Subcutaneous abdominal adipose tissue (tissue), 5 donors: ENCODE results near the gene CISH.

Experiments used
- H3K27ac ChIP-seq: one replicate; pipeline ENCODE4 v1.7.0; 2013; ENCODE audit warnings: low read depth, mild to moderate bottlenecking, inconsistent platforms, low read length, moderate library complexity
- H3K27me3 ChIP-seq, 5 donors: one replicate each; pipeline ENCODE4 v1.7.0; 2013; ENCODE audit warnings: low read length in 5 of 5, inconsistent platforms in 1 of 5; ENCODE audit not compliant: control insufficient read depth in 5 of 5, insufficient read depth in 4 of 5
- H3K36me3 ChIP-seq, 5 donors: one replicate each; pipeline ENCODE4 v1.7.0; 2013; ENCODE audit warnings: low read length in 5 of 5; ENCODE audit not compliant: control insufficient read depth in 5 of 5, insufficient read depth in 5 of 5
- H3K4me1 ChIP-seq, 5 donors: one replicate each; pipeline ENCODE4 v1.7.0; 2013; ENCODE audit warnings: low read length in 5 of 5, mild to moderate bottlenecking in 3 of 5, moderate library complexity in 1 of 5; ENCODE audit not compliant: control insufficient read depth in 5 of 5, insufficient read depth in 5 of 5
- H3K4me3 ChIP-seq, 5 donors: one replicate each; pipeline ENCODE4 v1.7.0; 2013; ENCODE audit warnings: low read length in 5 of 5, low read depth in 1 of 5
- H3K9ac ChIP-seq, 5 donors: one replicate each; pipeline ENCODE4 v1.7.0; 2013; ENCODE audit warnings: low read length in 5 of 5, mild to moderate bottlenecking in 4 of 5, moderate library complexity in 3 of 5
- H3K9me3 ChIP-seq, 5 donors: one replicate each; pipeline ENCODE4 v1.7.0; 2013; ENCODE audit warnings: low read length in 5 of 5; ENCODE audit not compliant: control insufficient read depth in 5 of 5
- donor health status: healthy.
- donor health status: healthy.
- donor health status: healthy.
- donor health status: healthy.
- donor health status: healthy.

The CISH gene

DNA sequence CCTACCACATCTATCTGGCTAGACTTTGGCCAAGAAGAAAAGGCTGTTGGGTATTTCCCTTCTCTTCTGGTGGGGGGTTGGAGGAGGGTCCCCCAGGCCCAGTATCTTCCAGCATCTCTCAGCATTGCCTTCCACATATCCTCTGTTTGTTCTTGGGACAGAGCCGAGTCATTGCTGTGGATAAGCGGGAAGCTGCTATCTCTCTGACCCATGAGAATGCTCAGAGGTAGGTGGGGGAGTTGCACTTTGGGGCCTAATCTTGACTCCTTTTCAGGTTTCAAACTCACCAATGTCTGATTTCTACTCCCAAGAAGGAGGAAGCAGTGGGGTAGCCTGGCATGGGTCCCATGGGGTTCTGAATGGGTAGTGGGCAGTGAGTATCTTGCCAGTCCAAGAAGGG is 34.2 kb downstream of the CISH start:
- Histone ChIP-seq H3K9ac (no peak overlapping the region), H3K36me3 (peaks cover 0 to 89% (median 65%) of the 10 kb centered on the region in 5 donors), H3K4me1 (peaks cover under 1 to 28% (median 16%) of the 10 kb centered on the region in 5 donors), H3K9me3 (no peaks in the 10 kb centered on the region), H3K4me3 (no peak overlapping the region), H3K27me3 (no peaks in the 10 kb centered on the region), H3K27ac (no peak overlapping the region)

- Histone ChIP-seq H3K27ac (no peak overlapping the region), H3K4me3 (no peak overlapping the region), H3K4me1 (peaks cover 2 to 18% (median 9%) of the 10 kb centered on the region in 5 donors)
These were observed 36.2 kb downstream of the CISH start for GRCh38 chr3:50575372-50575771.

GRCh38 chr3:50574444-50574831 is 37.1 kb downstream of the CISH start:
- Histone ChIP-seq H3K9me3 (no peaks in the 10 kb centered on the region), H3K4me1 (peaks cover 2 to 27% (median 19%) of the 10 kb centered on the region in 5 donors), H3K4me3 (no peak overlapping the region), H3K27ac (no peak overlapping the region), H3K27me3 (no peaks in the 10 kb centered on the region), H3K36me3 (peaks cover 0 to 70% (median 45%) of the 10 kb centered on the region in 5 donors), H3K9ac (no peak overlapping the region)

More at GRCh38 chr3:50575372-50575771, 36.2 kb downstream of the CISH start:
- Histone ChIP-seq H3K9ac (no peak overlapping the region), H3K27me3 (no peaks in the 10 kb centered on the region), H3K36me3 (peaks cover 0 to 80% (median 54%) of the 10 kb centered on the region in 5 donors), H3K9me3 (no peaks in the 10 kb centered on the region)

DNA sequence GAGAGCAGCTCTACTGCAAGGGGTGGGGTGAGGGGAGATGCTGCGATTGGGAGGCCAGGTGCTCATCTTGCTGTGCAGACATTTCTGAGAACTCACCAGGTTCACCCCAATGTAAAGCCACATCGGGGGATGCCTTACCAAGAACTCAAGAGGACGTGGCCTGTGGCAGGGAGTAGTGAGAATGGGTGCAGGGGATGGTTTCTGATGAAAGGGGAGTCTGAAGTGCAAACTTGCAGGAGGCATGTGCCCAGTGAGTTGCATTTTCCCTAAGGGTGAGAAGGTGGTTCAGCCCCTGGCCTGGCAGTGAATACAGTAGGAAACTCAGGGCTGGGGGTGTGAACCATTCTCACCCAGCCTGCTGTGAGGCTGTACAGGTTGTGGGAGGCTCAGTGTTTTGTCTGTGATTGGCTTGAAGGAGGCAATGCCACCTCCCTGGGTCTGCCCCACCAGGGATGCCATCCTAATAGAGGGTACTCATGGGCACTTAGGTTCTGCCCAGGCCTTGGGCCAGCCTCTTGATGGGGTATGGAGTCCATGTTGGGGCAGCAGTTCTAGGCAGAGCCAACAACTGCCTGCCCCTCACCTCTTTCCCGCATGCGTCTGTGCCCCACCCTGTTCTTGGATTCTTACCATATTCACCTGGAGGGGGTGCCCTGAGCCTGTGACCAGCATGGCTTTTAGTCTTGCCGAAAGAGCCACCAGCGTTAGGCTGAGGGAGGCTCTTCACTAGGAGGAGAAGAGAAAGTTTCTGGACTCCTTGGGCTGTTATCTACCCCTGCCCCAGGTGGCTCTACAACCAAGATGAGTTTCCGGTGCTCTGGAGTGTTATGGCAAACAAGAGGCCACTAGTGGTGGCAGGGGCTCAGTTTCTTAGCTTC is 37.8 kb downstream of the CISH start:
- H3K4me1 ChIP-seq = peaks cover 2 to 28% (median 22%) of the 10 kb centered on the region in 5 donors
- no peak overlapping the region for H3K27ac ChIP-seq
- H3K4me3 ChIP-seq = no peak overlapping the region
- H3K36me3 ChIP-seq = peaks cover 0 to 64% (median 40%) of the 10 kb centered on the region in 5 donors
- no peak overlapping the region for H3K9ac ChIP-seq
- no peaks in the 10 kb centered on the region for H3K9me3 ChIP-seq
- H3K27me3 ChIP-seq = no peaks in the 10 kb centered on the region

- Histone ChIP-seq H3K36me3 (peaks cover 0 to 56% (median 36%) of the 10 kb centered on the region in 5 donors), H3K4me1 (peaks cover 2 to 37% (median 31%) of the 10 kb centered on the region in 5 donors), H3K27ac (no peak overlapping the region), H3K27me3 (no peaks in the 10 kb centered on the region), H3K9me3 (no peaks in the 10 kb centered on the region), H3K4me3 (no peak overlapping the region), H3K9ac (no peak overlapping the region)
These were observed 38.7 kb downstream of the CISH start for GRCh38 chr3:50572801-50573371.

DNA sequence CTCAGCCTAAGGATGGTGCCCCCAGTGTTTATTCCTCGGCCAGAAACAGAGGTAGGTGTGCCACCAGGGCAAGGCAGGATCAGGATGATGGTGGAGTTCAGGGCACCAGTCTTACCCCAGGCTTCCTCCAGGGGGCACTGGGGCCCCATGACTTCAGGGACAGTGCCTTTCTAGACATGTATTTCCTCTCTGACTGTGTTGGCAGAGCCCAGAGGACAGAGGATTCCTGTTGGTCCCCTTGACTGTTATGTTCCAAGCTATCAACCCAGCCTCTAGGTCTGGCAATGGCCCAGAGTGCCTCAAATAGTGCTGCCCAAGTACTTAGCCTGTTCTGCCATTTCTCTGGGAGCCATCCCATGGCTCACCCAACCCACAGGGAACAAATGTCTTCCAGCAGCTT is 39.4 kb downstream of the CISH start:
- H3K4me3 ChIP-seq = no peak overlapping the region
- H3K9ac ChIP-seq = peak overlapping the region in 1 of 5 donors; percentile 54
- peaks cover 0 to 49% (median 28%) of the 10 kb centered on the region in 5 donors for H3K36me3 ChIP-seq
- H3K27me3 ChIP-seq = no peaks in the 10 kb centered on the region
- no peak overlapping the region for H3K27ac ChIP-seq
- peaks cover 2 to 42% (median 37%) of the 10 kb centered on the region in 5 donors for H3K4me1 ChIP-seq
- no peaks in the 10 kb centered on the region for H3K9me3 ChIP-seq

- Histone ChIP-seq H3K9me3 (no peaks in the 10 kb centered on the region), H3K36me3 (peaks cover 0 to 42% (median 22%) of the 10 kb centered on the region in 5 donors), H3K4me1 (peaks cover 6 to 49% (median 43%) of the 10 kb centered on the region in 5 donors), H3K27me3 (no peaks in the 10 kb centered on the region), H3K27ac (no peak overlapping the region), H3K9ac (no peak overlapping the region), H3K4me3 (no peak overlapping the region)
These were observed 40.1 kb downstream of the CISH start for GRCh38 chr3:50571486-50571885.

GRCh38 chr3:50570508-50571279 is 40.9 kb downstream of the CISH start:
- peak overlapping the region in 1 of 5 donors; percentile 90 for H3K4me3 ChIP-seq
- H3K27ac ChIP-seq = no peak overlapping the region
- no peaks in the 10 kb centered on the region for H3K27me3 ChIP-seq
- peaks cover 0 to 34% (median 15%) of the 10 kb centered on the region in 5 donors for H3K36me3 ChIP-seq
- H3K9me3 ChIP-seq = no peaks in the 10 kb centered on the region
- peak overlapping the region; percentile 12 to 80 (median 21) for H3K9ac ChIP-seq
- H3K4me1 ChIP-seq = peaks cover 6 to 51% (median 44%) of the 10 kb centered on the region in 5 donors

DNA sequence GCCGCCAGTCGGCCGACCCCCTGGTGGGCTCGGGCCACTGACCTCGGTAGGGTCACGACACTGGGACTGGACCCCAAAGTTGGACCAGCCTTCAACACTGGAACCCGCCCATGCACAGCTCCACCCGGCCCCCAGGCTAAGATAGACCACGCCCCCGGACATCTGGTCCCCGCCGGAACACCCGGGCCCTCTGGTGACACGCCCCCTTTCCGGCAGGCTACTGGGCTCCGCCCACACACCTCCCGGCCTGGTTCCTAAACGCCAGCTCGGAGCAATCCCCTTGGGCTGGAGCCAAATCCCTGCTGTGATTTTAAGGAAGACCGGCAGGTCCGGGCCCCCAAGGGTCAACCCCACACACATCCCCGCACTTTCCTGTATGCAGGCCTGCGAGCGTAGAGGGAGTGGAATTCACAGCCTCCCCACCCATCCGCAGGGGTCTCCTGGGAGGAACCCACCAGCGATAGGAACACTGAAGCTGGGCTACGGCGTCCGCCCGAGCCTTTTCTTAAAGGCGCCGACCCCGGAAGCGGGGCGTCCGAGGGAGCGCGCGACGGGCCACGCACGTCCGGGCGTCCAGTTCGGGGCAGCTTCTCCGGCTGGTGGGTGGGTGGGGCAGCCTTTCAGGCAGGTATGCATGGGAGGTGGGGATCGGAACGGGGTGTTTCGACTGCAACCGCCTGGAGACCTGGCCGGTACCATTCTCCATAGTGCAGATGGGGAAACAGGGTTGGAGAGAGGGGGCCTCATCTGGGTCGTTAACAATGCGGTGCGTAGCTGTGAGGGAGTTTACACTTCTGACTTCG is 42.4 kb downstream of the CISH start, which contains the start of gene HEMK1:
Gene HEMK1, plus strand, starts transcription at position 576 of the 803 bp plus-strand sequence. CDS start 1,583 bp downstream, outside the sequence.
- Histone ChIP-seq H3K9me3 (no peaks in the 10 kb centered on the region), H3K4me1 (peaks cover 6 to 51% (median 44%) of the 10 kb centered on the region in 5 donors), H3K4me3 (peak within 1 kb of the TSS; percentile 81 to 99 (median 94)), H3K36me3 (peaks cover 0 to 27% (median 10%) of the 10 kb centered on the region in 5 donors), H3K27ac (peak within 1 kb of the TSS; percentile 81), H3K27me3 (no peaks in the 10 kb centered on the region), H3K9ac (peak within 1 kb of the TSS; percentile 80 to 94 (median 93))
